Stimulated activated CD4-positive, alpha-beta T cell treated with anti-CD3 and anti-CD28 coated beads, Interleukin-1b, Interleukin-23, amount 100 ng/mL, for 1 hour (primary cell): ENCODE data around the gene GLYATL2.

Experiments used
- DNase-seq, 2 donors: peaks; one replicate each; pipeline ENCODE4 v3.0.0-alpha.2; 2020; ENCODE audit warnings: low read depth in 2 of 2

GLYATL2 gene

GRCh38 chr11:58844361-58845005 is at the start of gene GLYATL2:
TSS of gene GLYATL2 (minus strand) at chr11:58844704. CDS start at chr11:58839612, 5,092 bp downstream.
- DNase-seq, result no peak

DNA sequence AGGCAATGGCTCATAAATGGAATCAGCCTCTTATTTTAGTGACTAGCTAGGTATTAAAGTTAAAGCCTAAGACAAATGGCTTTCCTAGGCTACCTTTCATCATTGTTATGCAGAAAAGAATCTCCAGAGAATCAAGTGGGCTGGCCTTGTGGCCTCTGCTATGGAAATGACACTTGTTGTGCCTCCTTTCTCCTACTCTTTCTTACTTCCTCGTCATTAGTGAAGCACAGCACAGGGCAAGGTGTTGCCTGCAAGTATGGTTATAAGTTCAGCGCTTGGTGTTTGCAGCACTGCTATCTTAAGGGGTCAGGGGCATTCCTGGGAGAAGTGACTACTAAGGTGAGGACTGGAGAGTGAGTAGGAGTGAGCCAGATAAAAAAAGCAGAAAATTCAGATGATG is 49.4 kb upstream of the GLYATL2 start:
- no peak for DNase-seq

DNA sequence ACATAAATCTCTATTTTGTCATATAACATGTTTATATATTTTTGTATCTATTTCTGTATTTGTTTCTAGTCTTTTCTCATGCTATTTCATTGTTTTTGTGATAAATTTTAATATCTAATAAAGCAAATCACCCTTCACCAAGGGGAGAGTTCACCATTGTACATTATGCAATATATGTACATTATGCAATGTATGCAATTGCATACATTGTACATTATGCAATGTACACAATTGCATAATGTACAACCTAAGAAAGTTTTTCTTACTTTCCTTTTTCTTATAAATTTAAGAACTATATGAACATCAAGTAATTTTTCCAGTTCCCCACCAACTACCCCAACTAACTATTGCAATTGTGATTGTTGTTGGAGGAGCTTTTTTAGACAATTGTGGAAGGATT is 44.1 kb upstream of the GLYATL2 start:
- DNase-seq, result no peak

GRCh38 chr11:58887452-58887851 is 42.9 kb upstream of the GLYATL2 start:
- DNase-seq, result no peak

DNA sequence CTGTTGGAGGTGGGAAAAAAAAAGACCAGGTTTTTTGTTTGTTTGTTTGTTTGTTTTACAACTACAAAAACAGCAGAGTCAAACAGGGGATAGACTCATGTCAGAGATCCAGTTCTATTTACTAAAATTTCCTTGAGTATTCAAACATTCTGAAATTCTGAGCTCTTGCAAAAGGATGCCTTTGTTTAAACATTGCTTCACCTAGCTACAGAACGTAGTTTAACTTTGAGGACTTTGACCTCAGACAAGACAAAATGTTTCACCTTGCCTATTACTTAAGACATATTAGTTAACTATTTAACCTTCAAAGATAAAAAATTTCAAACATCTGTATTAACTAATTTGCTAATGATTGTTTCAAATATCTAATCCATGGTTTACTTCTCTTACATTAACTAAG is 36.1 kb upstream of the GLYATL2 start:
- no peak for DNase-seq

GRCh38 chr11:58880166-58880565 is 35.7 kb upstream of the GLYATL2 start:
- no peak for DNase-seq

DNA sequence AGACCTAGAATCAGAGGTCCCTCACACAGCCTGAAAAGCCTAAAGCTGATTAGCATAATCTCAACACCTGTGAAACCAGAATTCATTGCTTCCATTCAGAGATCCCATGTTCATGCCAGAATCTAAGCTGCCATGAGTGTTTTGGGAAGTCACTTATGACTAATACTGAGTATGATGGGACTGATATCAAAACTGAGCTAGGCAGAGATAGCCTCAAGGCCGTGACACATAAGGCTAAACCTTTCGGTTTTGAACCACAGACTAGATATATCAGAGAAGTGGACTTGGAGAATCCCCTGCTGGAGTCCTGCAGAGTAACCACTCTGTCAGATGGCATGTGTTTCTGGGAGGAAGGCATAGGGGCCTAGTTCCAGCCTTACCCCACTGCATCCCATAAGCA is 23.1 kb upstream of the GLYATL2 start:
- DNase-seq, result no peak

DNA sequence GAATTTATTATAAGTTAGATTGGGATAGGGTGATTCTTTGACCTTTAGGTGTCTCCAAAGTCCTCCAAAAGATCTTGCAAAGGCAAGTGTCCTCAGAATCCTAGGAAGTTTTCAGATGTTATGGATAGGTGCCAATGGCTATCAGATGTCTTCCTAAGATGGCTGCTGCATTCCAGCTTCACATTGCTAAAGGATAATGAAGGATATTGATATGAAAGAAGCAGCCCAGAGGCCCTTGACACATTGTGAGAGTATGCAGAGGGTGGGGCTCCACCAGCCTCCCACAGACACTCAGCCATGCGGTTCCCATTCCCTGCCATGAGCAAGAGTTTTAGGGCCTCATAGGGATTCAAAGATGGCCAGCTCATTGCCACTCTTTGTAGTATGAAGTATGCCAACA is 22.3 kb upstream of the GLYATL2 start:
- no peak for DNase-seq

GRCh38 chr11:58864335-58864734 is 19.8 kb upstream of the GLYATL2 start:
- DNase-seq, result no peak

DNA sequence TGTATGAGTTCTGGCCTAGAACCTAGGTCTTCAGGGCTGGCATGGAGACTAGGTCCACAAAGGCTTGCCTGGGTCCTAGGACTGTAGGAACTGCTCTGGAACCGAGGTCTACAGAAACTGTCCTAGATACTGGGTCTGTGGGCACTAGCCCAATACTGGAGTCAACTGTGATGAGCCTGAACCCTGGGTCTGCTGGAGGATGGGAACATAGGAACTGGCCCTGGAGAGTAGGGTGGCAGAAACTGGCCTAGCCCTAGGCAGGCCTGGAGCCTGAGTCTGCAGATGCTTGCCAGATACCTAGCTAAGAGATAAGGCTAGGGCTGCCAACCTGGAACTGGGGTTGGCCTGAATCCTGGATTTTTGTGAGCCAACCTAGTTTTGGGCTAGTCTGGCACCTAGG is 19.2 kb upstream of the GLYATL2 start:
- no peak for DNase-seq

DNA sequence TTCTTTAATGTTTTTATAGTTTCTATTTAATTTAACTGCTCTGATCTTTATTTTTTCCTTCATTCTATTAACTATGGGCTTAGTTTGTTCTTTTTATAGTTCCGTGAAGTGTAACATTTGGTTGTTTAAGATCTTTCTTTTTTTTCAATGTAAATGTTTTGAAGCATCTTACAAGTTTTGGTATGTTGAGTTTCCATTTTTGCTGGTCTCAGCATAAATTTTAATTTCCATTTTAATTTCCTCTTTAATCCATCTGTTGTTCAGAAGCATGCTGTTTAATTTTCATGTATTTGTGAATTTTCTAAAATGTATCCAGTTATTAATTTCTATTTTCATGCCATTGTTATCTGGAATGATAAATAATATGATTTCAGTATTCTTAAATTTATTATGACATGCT is 17.0 kb upstream of the GLYATL2 start:
- no peak for DNase-seq

DNA sequence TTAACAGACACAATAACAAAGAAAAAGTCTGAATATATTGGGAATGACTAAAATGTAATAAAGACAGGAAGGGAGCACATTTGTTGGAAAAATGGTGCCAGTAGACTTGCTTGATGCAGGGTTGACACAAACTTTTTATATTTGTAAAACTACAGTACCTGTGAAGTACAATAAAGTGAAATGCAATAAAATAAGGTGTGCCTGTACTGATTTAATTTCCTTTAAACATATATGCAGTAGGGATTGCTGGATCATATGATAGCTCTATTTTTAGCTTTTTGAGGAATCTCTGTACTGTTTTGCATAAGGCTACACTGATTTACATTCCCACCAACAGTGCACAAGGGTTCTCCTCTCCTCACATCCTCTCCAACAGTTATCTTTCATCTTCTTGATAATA is 12.3 kb upstream of the GLYATL2 start:
- DNase-seq, result no peak

- no peak for DNase-seq
Measured at GRCh38 chr11:58845386-58845785, 882 bp upstream of the GLYATL2 start.

DNA sequence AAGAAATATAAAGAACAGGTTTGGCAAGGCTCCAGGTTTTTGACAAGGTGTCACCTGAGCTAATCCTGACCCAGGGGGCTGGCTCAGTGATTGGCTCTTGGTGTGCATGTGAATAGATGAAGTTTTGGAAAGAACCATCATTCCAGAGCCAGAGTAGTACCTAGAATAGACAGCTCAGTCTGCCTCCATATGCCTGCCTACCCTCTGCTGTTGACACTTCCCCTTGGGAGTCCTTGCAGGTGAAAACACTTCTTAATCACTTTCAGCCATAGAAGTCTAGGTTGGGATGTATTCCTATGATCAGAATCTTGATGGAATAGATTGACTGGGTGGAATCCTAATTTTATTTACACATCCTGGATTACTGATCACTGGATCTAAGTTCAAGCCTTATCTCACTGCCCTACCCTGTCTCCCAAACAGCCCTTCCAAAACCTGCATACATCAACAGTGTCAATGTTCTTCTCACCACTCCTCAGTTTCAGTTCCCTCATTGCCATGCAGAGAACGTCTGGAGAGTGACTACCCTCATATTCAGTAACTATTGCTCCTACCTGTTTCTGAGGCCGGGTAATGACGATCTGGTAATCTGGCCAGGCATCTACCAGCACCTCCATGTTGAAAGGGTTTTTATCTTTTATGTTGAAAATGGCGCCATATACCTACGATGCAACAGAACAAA is 6.7 kb downstream of the GLYATL2 start:
- no peak for DNase-seq

- no peak for DNase-seq
Measured at GRCh38 chr11:58832056-58832645, 12.4 kb downstream of the GLYATL2 start.

DNA sequence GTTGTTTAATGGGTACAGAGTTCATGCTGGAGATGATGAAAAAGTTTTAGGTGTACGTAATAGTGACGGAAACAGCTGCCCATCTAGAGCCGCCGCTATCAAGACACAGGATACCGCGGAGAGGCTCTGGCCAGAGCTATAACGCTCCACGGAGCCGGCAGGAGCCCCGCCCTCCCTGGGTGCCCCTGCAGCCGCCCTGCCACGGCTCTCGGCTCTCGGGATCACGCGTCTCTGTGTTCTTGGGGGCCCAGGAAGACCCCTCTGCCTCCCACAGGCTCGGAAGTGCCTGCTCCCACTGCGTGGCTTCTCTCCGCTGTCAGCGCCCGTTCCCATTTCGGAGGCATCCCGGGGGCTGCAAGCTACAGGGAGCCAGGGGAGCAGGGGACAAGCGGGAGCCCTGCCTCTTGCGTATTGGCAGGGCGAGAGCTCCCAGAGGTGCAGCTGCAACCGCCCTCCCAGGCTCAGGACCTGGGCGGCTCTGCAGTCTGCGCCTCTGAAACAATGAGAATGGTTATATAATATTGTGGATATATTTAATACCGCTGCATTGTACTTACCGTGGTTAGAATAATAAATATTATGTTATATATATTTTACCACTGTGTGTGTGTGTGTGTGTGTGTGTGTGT is 13.7 kb downstream of the GLYATL2 start:
- no peak for DNase-seq

DNA sequence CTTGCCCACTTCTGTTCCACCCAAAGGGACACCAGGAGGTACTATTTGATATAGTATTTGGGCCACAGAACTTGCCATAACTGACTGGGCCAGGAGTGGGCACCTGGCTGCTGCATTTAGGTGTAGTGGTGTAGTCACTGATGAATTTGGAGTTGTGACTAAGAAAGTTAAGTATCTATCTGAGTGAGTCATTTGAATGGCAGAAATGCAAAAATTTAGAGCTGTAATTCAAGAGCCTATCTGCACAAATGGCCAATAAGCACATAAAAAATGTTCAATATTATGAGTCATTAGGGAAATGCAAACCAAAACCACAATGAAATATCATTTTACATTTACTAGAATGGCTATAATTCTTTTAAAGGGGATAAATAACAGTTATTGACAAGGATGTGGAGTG is 14.7 kb downstream of the GLYATL2 start:
- no peak for DNase-seq

DNA sequence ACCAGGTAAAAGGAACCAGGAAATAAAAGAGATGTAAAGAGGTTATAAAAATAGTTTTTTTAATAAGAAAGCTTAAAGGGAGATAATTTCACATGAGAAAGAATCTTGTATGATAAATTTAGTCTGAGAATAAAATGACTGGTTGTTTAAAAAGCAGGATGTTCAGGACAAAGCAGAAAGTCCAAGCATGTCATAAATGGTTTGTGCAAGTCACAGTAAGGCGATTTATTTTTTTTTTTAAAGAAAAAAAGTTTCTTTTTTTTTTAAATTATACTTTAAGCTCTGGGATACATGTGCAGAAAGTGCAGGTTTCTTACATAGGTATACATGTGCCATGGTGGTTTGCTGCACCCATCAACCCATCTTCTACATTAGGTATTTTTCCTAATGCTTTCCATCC is 30.8 kb downstream of the GLYATL2 start:
- DNase-seq, result no peak

- no peak for DNase-seq
Measured at GRCh38 chr11:58811499-58811898, 33.0 kb downstream of the GLYATL2 start.

- no peak for DNase-seq
Measured at GRCh38 chr11:58807343-58807742, 37.2 kb downstream of the GLYATL2 start.

DNA sequence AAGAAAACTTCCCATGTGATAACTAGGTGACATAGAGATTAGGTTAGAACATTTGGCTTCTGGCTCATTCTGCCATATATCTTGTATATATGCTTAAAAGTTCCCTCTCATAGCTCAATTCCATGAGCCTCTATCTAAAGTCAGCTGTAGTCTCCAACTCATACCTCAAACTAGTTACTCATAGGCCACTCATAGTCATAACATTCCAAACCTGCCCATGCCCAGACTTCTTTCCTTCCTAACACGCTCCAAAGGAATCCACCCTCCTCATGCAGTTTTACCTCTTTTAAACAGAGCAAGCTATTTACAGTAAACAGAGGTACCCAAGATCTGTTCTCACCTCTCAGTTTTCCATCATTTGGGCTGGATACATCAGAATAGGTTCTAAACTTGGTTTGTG is 39.4 kb downstream of the GLYATL2 start:
- no peak for DNase-seq

- no peak for DNase-seq
Measured at GRCh38 chr11:58801974-58802545, 42.4 kb downstream of the GLYATL2 start.

DNA sequence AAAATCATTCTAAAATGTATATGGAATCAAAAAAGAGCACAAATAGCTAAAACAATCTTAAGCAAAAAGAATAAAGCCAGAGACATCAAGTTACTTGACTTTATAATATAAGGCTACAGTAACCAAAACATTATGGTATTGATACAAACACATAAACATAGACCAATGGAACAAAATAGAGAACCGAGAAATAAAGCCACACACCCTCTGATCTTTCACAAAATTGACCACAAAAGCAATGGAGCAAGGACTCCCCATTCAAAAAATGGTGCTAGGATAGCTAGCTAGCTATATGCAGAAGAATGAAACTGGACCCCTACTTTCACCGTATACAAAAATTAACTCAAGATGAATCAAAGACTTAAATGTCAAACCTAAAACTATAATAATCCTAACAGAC is 43.2 kb downstream of the GLYATL2 start:
- no peak for DNase-seq
